KOPT-K1 (cell line): ENCODE results near the gene HHIPL1.

Source experiments
- H3K27ac ChIP-seq: fragments of 200-600 bp; sonication (generic); 2 replicates; pipeline ENCODE4 v1.5.1; 2016; ENCODE audit warnings: antibody characterized with exemption, mild to moderate bottlenecking, low read depth, low read length; ENCODE audit not compliant: poor library complexity, severe bottlenecking
- H3K36me3 ChIP-seq: fragments of 200-600 bp; sonication (generic); 2 replicates; pipeline ENCODE4 v1.5.1; 2017; ENCODE audit warnings: antibody characterized with exemption, mild to moderate bottlenecking, low read length, moderate library complexity; ENCODE audit not compliant: insufficient read depth
- H3K9me3 ChIP-seq: fragments of 200-600 bp; sonication (generic); 2 replicates; pipeline ENCODE4 v1.5.1; 2017; ENCODE audit warnings: antibody characterized with exemption, low read length, mild to moderate bottlenecking; ENCODE audit not compliant: insufficient read depth, poor library complexity, severe bottlenecking

HHIPL1 gene

DNA sequence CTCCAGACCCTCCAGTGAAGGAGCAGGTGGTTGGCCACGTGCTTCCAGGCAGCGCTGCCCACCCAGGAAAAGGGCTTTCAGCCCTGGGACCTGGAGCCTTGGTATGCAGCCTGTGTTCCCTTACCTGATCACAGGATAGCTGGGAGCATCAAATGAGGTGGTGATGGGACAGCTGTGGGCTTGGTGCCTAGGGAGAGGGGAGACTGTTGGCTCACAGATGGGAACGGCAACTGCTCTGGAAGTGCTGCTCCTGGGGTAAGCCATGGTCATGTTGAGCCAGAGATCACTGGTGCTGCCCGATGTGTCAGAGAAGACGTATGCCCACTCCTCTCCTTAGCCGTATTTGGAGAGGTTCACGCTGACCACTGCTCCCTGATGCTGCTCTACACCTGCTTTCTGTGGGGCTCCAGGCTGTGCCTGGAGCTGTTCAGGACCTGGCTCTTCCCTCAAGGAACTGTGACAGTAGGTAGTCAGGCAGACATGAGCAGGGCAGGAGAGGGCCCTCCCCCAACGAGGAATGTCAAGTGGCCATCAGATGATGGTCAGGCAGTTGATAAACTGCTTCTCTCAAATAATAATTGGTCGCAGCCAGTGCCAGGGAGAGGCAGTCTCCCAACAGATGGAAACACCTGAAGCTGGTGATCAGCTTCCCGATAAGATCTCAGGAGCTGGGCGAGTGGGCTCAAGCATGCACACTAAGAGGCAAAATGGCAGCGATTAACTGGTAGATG lies 36.3 kb downstream of the HHIPL1 start:
- H3K9me3 ChIP-seq: peaks cover 19% of the 10 kb centered on the region
- no peaks in the 10 kb centered on the region for H3K36me3 ChIP-seq
- H3K27ac ChIP-seq: no peak overlapping the region

DNA sequence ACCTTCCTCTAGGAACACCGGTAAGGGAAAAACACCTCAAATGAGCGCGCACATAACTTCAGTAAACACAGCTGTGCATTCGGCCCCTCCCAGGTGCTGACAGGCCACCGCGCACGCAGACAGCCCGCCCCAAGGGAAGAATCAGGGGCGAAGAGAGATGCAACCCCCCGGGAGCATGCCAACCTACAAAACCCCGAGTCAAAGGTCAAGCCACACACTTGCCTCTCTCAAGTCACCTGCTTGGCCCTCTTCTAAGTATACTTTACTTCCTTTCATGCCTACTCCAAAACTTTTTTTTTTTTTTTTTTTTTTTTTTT lies 36.9 kb downstream of the HHIPL1 start:
- no peaks in the 10 kb centered on the region for H3K36me3 ChIP-seq
- H3K27ac ChIP-seq: no peak overlapping the region
- H3K9me3 ChIP-seq: peaks cover 19% of the 10 kb centered on the region

DNA sequence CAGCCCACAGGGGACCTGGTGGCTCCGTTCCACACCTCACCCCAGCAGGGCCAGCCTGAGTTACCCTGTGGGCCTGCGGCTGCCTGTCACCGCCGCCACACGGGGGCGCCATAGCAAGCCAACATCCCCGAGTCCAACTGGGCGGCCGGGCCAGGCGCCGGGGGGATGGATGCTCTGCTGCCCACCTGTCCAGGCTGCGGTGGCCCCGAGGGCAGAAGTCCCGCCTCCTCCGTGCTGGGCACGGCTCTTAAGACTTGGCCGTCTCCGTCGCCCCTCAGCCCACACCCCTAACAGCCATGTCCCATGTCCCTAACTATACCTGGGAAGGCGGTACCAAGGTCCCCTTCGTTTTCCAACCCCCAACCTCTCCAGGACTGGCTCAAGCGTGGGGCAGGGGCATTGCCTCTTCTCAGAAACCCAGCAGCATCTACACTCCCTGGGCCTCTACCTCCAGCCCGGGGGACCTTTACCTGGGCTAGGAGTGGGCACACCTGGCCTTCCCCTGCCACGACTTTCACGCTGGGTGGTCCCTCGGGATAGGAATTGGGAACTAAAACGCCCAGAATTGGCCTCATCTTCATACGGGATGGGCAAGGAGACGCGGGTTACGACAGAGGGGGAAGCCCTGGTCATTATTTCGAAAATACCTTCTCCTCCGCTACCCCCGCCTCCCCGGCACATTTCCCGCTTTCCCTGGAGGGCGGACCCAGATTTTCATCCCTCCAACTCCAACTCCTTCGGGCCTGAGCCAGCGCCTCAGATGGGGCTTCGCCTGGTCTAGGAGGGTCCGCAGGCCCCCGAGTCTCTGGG lies 38.1 kb downstream of the HHIPL1 start:
- H3K9me3 ChIP-seq: peaks cover 9% of the 10 kb centered on the region
- H3K36me3 ChIP-seq: no peaks in the 10 kb centered on the region
- H3K27ac ChIP-seq: peak overlapping the region; percentile 77

DNA sequence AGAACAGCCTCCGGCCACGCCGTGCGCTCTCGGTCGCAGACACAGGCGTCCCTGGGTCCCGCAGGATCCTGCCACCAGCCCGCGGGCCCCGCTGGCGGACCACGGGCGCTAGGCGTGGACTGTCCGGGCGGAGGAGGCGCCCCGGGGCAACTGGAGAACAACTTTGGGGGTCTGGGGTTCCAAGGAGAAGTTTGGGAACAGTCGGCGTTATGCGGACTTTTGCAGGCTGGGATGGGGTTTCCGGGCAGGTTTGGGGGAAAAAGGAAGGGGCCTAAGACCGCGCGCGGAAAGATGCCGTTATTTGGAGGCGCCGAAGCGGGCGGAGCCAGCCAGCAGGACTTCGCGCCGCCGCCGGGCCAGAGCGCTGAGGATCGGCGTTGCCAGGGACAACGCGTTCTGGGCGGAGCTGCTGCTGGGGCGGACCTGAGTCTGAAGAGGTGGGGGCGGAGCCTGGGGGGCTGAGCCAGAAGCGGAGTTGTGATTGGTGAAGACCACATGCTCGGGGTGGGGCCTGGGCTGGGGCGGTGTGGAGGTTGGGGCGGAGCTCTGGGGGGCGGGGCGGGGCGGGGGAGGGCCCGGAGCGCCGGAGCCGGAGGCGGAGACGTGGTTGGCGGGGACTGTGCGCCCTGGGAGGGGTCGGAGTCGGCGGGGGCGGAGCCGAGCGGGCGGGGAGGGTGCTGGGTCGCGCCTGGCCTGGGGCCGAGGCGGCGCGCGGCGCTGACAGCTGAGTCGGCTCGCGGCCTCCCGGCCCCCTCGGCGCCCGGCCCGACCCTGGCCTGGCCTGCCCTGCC lies 38.9 kb downstream of the HHIPL1 start, which contains the start of gene CYP46A1:
TSS of gene CYP46A1 (plus strand) at position 680 of the 791 bp plus-strand sequence. CDS start 120 bp downstream, outside the sequence.
- Histone ChIP-seq H3K9me3 (peaks cover 1% of the 10 kb centered on the region), H3K27ac (peak within 1 kb of the TSS; percentile 77), H3K36me3 (no peaks in the 10 kb centered on the region)

DNA sequence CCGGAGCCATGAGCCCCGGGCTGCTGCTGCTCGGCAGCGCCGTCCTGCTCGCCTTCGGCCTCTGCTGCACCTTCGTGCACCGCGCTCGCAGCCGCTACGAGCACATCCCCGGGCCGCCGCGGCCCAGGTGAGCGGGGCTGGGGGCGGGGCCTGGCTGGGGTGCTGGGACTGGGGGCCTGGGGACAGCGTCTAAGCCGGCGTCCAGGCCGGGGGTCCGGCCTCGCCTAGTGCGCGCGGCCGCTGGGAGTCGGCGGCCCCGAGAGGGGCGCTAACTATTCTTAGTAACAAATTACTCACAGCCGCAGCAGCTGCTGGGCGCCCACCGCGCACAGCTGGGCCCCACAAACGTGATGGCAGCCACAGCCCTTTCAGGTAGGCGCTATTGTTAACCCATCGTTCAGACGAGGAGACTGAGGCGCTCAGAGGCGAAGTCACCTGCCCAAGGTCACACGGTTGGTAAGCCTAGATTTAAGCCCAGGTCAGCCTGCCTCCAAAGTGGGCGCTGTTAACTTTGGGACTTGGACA lies 39.5 kb downstream of the HHIPL1 start:
- Histone ChIP-seq H3K9me3 (no peaks in the 10 kb centered on the region), H3K27ac (no peak overlapping the region), H3K36me3 (no peaks in the 10 kb centered on the region)

DNA sequence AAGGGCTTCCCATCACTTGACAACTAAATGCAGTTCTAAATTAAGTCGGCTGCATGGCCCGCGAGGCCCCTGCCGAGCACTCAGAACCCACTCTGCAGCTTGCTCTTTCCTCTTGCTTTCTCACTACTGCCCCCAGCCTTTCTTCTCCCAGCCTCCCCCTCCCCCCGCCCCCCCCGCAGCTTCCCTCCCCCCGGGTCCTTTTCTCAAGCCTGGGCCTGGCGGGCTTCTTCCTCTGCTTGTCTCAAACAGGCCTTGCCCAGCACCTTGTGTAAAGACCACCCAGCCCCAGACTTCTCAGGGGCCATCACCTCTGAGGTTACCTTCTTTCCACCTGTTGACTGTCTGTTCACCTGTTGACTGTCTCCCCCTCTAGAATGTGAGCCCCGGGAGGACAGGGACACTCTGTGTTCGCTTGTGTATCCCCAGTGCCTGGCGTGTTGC lies 40.2 kb downstream of the HHIPL1 start:
- Histone ChIP-seq H3K27ac (no peak overlapping the region), H3K36me3 (no peaks in the 10 kb centered on the region), H3K9me3 (no peaks in the 10 kb centered on the region)

DNA sequence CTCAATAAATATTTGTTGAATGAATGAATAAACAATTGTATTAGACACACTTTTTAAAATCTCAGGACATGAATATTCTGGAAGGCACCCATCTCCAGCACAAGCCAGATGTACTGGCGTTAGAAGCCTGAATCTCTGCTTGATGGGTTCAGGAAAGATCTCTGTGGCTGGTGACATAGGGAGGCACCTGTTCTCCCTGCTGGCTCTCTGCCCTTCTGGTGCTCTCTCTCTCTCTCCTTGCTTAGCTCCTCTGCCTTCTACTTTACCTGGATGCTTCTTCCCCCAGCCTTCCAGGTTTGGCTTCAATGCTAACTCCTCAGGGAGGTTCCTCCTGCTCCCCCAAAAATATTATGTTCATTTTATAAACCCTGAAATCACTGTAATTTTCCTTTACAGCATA lies 40.7 kb downstream of the HHIPL1 start:
- Histone ChIP-seq H3K27ac (no peak overlapping the region), H3K9me3 (no peaks in the 10 kb centered on the region), H3K36me3 (no peaks in the 10 kb centered on the region)

DNA sequence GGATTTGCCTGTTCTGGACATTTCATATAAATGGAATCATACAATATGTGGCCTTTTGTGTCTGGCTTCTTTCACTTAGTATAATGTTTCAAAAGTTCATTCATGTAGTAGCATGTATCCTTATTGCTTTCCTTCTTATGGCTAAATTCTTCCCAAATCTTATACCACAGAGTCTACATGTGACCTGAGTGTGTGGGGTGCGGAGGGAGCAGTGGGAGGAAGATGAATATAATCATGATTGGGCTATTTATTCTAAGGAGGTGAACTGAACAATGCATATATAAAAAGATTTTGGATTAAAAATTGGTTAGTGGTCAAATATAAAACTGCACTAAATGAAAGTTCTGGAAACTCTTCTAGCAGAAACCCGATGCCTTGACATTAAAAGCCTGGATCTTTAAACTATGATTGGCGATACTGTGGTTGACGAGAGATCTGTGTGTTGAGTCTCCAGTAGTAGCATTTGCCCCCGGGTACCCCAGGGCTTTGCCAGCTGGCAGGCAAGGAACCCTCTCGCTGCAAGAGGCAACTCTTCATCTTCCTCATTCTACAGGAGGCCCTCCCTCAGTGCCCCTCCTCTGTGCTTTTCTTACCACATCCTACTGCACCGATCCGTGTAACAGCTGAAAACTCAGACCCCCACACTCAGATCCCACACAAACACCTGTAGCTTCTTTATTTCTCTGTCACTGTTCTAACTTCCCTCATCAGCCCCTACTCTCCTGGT lies 41.8 kb downstream of the HHIPL1 start:
- no peaks in the 10 kb centered on the region for H3K9me3 ChIP-seq
- H3K36me3 ChIP-seq: no peaks in the 10 kb centered on the region
- H3K27ac ChIP-seq: no peak overlapping the region

DNA sequence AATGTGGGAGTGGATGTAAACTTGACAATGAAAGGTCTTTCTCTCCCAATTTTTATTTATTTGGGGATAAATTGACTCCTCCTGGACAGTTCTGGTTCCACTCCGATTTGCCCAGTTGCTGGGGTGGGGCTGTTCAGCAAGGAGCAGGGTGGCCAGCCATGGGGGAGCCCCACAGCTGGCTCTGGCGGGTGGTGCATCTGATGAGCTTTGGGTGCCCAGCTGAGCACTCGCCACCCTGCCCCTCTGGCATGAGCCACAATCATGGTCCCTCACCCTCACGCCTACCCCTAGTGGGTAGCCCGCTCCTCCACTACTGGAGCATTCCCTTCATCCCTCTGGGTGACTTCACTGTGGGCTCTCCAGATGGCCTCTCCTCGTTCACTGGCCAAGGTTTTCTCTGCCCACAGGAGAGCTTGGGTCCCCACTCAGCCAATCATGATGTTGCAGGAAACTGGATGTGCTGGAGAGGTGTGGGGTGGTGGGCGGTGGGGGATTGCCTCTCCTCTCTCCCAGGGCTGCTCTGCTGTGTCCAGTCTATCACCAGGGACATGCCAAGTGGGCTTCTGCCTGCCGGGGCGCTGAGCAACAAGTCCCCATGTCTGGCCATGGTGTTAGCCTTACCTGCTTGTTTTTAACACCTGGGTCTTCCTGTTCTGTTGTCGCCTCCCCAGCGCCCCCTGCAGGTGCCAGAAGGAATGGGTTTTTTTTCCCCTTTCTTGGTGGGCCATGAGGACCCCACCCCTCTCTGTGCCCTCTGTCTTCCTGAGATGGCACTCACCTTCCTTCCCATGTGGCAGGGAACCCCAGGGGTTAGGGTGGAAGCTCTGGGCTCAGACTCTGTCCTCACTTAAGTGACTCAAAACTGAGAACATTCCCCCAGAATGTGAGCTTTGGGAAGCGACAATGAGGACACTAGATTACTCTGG lies 42.6 kb downstream of the HHIPL1 start:
- no peaks in the 10 kb centered on the region for H3K9me3 ChIP-seq
- H3K36me3 ChIP-seq: no peaks in the 10 kb centered on the region
- H3K27ac ChIP-seq: peak overlapping the region; percentile 17

DNA sequence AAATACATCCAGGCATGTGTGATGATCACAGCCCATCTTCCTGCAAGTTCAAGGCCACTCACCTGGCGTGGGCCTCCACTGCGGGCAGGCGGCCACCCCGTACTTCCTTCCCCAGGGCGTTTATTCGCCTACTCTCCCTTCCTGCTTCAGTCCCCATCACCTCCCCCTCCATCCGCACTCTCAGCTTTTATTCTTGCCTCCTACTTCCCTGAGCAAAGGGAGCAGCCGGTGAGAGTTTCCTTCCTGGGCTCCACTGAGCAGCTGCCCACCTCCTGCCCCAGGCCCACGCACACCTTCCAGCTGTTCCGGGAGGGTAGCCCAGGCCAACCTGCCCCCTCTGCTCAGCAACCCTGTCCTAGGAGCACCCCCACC lies 43.3 kb downstream of the HHIPL1 start:
- Histone ChIP-seq H3K9me3 (no peaks in the 10 kb centered on the region), H3K36me3 (no peaks in the 10 kb centered on the region), H3K27ac (no peak overlapping the region)

DNA sequence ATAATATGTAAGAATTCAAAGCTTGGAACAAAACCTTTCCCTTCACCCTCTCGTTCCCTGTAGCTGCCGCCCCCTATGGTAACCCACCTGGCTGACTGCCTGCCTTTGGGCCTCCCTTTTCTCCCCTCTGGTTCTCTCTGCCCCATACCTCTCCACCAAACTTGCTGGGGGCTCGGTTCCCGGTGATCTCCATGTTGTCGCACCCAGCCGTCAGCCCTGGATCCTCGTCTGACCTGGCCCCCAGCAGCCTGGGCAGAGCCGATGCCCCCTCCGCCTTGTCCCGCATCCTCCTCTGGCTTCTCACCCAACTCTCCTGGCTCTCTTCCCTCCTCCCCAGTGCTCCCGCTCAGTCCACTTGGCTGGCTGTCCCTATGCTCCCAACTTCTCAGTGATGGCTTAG lies 43.7 kb downstream of the HHIPL1 start:
- Histone ChIP-seq H3K36me3 (no peaks in the 10 kb centered on the region), H3K27ac (no peak overlapping the region), H3K9me3 (no peaks in the 10 kb centered on the region)

DNA sequence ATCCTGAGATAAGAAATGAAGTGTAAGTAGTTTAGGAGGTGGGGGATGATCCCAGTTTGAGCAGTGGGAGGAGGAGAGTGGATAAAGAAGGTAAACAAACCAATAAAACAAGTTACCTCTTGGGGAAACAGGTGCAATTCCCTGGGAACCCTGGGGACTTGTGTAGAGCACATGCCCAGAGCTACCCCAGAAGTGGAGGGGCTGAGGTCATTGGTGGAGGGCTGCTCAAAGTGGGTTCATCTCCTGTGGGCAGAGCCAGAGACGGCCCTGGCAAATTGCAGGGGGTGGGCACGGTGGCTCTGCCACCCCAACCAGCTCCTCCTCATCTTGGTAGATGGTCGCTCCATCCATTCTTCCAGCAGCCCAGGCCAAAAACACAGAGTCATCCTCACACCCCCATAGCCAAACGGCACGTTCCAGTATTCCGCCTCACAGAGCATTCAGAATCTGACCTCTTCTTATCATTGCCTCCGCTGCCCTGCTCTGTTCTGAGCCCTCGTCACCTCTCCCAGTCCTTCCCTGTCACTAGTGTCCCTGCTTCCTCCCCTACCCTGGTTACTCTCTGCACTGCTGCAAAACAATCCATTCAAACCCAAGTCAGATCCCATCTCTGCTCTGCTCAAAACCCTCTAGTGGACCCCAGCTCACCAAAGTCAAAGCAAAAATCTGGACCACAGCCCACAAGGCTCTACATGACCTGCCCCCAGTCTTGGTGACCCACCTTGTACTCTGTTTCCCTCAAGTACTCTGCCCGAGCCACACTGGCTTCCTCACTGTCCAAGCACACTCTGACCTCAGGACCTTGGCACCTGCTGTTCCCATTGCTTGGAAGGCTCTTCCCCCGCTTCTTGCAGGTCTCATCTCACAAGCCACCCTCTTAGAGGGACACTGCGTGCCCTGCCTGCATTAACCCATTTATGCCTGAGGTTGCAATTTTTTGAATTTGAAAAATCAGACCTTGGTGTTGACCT lies 44.6 kb downstream of the HHIPL1 start:
- no peaks in the 10 kb centered on the region for H3K36me3 ChIP-seq
- no peak overlapping the region for H3K27ac ChIP-seq
- no peaks in the 10 kb centered on the region for H3K9me3 ChIP-seq

DNA sequence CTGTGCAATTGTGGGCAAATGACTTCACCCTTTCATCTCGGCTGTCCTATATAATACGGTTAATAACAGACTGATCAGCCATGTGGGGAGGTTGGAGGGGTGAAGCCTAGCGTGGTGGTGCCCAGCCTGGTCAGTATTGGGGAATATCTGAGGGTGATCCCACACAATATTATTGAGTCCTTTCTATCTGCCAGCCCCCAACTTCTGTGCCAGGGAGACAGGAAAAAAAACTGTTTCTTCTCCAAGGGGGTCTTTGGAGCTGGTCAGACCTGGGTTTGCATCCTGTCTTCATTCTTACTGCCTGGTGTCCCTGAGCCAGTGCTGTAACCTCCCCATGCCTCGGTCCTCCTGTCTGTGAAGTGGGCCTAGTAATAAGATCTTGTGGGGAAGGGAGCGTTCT lies 45.7 kb downstream of the HHIPL1 start:
- H3K36me3 ChIP-seq: no peaks in the 10 kb centered on the region
- no peaks in the 10 kb centered on the region for H3K9me3 ChIP-seq
- no peak overlapping the region for H3K27ac ChIP-seq
